GM19351 (cell line): ENCODE data around the gene HECW1.
A peak's percentile ranks its signal among the peaks of the same experiment; 100 is the strongest.

ENCODE experiments used
- ATAC-seq: cut with Tn5 transposase; IDR thresholded peaks from one replicate; pipeline ENCODE4 v1.9.1; 2021; ENCODE audit warnings: mild to moderate bottlenecking, moderate library complexity; ENCODE audit not compliant: unreplicated experiment

HECW1 gene

GRCh38 chr7:43487731-43488073, 375.3 kb downstream of the HECW1 start:
- ATAC-seq: no peak

- ATAC-seq: no peak
Observed at GRCh38 chr7:43489257-43489656, 376.8 kb downstream of the HECW1 start.

DNA sequence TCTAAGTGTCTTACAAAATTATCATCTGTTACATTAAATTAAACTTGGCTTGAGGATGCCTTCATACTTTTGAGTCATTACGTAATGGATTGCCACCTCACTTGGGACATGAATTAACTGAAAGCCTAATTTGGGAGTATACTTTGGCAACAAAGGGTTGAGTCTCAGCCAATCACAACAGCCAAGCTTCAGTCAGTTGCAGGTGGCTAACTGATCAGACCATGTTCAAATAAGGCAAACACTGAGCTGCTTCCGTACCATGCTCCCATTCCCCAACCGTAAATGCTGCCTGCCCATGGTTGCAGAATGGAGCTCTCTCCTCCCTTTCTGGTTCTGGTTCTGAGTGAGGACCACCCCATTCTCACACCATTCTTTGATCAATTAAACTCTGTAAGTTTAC, 377.6 kb downstream of the HECW1 start:
- ATAC-seq: no peak

DNA sequence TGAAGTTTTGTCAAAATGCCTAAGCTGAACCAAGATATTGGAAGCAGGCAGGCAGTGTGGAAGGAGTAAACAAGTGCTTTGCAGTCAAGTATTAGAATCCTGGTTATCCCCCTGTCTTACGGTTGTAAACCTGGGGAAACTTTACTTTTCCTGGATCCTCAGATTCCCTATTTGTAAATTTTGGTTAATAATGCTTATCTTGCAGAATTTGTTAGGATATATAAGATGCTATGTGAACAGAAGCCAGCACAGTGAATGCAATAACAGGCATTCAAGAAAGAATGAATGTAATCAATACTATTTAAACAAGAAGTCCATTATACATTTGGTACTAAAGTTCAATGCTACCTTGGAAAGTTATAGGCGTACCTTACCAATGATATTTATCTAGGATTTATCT, 378.7 kb downstream of the HECW1 start:
- no peak for ATAC-seq

- ATAC-seq: no peak
Observed at GRCh38 chr7:43491984-43492383, 379.5 kb downstream of the HECW1 start.

DNA sequence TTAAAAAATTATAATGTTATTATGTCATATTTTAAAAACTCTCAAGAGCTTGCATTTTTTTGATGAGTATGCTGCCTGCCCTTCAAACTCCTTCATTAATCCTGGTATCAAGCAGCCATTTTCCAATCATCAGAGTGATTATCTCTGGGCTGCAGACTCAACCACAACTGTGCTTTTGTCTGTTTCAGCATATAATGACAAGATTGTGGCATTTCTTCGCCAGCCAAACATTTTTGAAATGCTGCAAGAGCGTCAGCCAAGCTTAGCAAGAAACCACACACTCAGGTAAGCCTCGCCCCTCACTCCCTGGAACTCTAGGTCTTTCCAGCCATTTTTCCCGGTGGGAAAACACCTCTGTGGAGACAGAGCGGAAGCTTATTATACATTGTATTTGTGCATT, 380.4 kb downstream of the HECW1 start:
- no peak for ATAC-seq

GRCh38 chr7:43495572-43495971, 383.1 kb downstream of the HECW1 start:
- no peak for ATAC-seq

DNA sequence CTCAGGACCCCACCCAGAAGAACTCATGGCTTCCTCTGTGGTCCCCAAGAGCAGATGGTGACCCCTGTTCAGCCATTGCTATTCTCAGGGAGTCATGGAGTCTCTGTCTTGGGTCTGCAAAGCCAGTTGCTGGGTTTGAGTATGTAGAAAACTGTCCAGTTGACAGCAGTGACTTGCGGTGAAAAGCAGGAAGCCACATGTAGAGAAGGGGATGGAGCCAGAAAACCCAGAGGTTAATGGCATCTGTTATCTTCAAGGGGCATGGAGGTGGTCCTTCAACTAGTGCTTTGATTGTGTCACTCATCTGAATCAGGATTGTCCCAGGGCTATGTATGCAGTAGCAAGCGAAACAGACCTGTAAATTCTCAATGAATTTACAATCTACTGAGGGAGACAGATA, 384.1 kb downstream of the HECW1 start:
- ATAC-seq: no peak

- no peak for ATAC-seq
Observed at GRCh38 chr7:43501870-43502269, 389.4 kb downstream of the HECW1 start.

DNA sequence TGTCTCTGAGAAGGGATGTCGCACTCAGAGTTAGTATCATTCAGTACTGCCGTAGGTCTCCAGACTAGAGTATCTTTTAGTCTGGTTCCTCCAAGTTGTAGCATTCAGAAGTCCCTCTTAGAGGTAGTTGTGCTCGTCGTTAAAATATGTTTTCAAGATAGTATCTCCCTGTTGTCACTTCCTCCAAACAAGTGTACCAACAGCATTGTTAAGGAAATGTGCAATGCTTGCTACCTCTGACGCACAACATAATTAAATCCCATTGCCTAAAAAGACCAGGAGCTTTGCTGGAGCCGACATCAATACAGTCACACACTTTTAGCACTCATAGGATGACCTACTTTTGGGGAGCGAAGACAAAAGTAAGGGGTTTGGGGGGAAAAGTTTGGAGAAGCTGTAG, 390.5 kb downstream of the HECW1 start:
- no peak for ATAC-seq

GRCh38 chr7:43505412-43505811, 393.0 kb downstream of the HECW1 start:
- ATAC-seq: no peak

DNA sequence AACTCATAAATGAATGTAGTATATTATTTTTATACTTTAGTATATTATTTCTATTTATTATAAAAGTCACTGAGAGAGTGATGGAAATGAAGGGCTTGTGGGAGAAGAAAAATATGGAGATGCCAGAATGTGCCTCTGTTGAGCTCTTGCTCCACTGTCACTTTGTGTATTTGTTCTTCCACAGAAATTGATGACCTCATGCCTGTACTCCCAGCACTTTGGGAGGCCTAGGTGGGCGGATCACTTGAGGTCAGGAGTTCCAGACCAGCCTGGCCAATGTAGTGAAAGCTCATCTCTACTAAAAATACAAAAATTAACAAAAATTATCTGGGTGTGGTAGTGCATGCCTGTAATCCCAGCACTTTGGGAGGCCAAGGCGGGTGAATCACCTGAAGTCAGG, 394.0 kb downstream of the HECW1 start:
- no peak for ATAC-seq

DNA sequence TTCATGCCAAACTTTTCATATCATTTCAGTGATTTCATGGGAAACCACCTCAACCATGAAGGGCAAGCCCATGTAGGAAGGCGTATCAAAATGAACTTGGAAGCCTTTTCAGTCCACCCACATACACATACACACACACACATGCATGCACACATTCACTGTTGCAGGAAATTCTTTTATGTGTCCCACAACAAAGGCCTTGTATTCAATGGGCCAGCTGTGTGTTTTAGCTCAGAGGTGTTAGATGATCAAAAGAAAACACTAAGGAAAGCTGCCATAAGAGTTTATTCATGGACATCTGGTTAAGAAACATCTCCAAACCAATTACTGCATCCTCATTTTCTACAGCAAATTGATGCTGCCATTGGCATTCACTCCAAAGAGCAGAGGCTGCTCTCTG, 396.0 kb downstream of the HECW1 start:
- no peak for ATAC-seq

- ATAC-seq: no peak
Observed at GRCh38 chr7:43509906-43510305, 397.5 kb downstream of the HECW1 start.

GRCh38 chr7:43511029-43511428, 398.6 kb downstream of the HECW1 start:
- no peak for ATAC-seq

DNA sequence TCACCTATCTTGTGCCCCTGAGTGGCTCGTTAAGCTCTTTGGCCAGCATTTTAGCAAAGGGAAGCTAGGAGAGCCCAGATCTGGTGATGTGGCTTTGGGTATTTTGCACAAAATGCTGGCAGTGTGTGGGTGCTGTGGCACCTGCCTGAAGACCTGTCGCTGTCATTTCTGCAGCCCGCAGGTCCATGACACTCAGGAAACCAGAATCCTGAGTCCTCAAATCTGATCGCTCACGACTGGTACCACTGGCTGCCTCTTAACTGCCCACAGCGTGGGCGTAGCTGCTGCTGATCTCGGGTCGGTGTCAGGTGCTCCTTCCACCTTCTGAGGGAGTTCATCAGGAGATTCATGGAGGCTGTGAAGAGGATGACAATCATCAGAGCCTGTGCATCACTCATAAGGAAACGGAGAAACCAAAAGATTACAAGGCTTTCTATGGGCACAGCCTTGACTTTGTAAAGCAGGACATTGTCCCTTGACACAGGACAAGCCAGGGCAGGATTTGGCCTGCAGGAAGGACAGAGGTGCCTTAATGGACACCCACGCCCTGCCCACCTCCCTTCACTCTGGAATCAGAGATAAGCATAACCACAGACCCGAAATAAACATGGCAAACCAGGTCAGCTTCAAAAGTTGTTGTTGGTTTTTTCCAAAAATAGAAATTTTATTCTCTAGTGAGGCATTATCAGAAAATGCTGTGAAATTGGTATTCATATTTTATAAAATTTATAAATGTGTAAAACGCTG, 399.5 kb downstream of the HECW1 start:
- no peak for ATAC-seq

DNA sequence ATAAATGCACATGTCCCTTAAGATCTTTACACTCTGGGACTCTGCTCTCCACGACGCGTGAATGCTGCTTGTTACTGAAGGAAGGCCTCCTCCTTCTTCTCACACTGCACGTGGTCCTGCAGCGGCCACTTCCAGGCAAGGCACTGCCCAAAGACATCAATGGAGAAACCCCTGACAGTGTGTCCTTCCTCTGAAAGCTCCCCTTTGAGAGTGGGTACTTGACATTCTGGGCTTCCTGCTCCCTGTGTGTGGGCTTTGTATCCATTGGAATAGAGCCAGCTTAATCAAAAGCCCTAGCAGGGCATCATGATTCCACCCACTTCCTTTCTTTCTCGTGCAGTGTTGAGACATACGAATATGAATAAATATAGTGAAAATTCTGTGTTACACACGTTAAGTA, 400.8 kb downstream of the HECW1 start:
- ATAC-seq: no peak

- ATAC-seq: peak; percentile 66
Observed at GRCh38 chr7:43516581-43517342, 404.3 kb downstream of the HECW1 start.

DNA sequence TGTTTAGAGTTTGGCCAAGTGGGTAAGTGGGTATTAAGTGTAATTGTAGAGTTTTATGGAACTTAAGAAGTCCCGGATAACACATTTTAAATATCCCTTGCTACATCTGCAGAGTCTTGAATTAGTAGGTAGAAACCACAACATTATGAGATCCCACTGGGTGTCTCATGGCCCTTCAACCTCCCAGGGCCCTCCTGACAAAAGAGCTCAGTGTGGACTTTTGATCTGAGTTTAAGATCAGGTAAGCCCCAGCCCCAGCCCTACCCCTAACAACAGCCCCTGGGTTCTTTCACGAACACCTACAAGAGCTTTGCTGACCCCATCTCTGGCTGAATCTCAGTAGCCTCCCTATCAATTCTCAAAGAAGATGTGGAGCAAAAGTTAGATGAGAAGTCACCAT, 405.0 kb downstream of the HECW1 start:
- ATAC-seq: no peak

DNA sequence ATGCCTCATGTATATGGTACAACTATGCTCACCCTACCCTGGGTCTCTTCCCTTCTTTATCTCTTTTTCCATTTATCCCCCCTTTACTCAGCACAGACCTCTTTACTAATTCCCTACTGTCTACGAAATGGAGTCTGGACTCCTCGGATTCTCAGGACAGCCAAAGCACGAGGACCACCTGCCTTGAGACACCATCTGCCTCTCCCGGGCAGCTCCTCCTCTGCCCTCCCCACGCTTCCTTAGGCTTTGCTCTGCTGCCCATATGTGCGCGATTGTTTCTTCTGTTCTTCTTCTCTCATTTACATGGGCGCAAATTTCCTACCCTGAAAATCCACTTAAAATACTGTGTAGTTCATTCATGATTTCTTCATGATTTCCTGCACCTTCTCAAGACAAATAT, 407.8 kb downstream of the HECW1 start:
- ATAC-seq: no peak

DNA sequence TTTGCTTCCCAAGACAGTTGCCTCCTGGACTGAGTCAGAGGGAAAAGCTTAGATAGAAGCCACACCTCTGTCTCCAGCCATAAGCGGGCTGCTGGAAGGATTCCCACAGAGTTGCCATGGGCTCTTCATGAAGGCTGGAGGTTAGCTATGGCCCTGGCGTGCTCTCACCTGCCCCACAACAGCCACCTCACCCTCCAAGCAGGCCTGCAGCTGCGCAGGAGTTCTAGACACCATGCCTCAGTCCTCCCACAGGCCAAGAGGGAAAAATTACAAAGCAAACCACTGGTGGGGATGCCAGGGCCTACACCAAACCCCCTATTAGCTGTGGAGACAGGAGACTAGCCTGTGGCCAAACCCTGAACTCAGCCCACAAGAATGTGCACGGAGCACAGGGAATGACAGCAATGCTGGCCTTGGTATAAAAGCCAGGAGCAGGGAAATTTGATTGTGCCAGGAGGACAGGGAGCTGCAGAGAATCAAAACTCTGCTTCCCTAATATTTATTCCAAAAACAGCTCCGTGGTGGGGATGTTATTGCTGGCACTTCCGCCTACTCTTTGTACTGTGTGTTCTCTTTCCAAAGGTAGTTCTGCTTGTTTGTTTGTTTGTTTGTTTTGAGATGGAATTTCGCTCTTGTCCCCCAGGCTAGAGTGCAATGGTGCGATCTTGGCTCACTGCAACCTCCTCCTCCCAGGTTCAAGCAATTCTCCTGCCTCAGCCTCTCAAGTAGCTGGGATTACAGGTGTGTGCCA, 410.1 kb downstream of the HECW1 start:
- ATAC-seq: no peak
